Glutamatergic neuron (in vitro differentiated cells): ENCODE measurements around the gene PDE6G. TPM values are rescaled to one million over a fixed set of nuclear protein-coding genes. Genes with fewer than 3 reads are reported as not detected.

ENCODE experiments used
- DNase-seq: peaks from one replicate; pipeline ENCODE4 v3.0.0; 2022
- H3K27ac Mint-ChIP-seq: one replicate; pipeline ENCODE4 v1.8.0; 2020; ENCODE audit warnings: mild to moderate bottlenecking, mixed read lengths, inconsistent platforms; ENCODE audit not compliant: unreplicated experiment
- H3K27me3 Mint-ChIP-seq: one replicate; pipeline ENCODE4 v1.8.0; 2020; ENCODE audit warnings: mild to moderate bottlenecking, moderate library complexity, mixed read lengths, inconsistent platforms; ENCODE audit not compliant: unreplicated experiment
- H3K36me3 Mint-ChIP-seq: one replicate; pipeline ENCODE4 v1.8.0; 2020; ENCODE audit warnings: mild to moderate bottlenecking, mixed read lengths, inconsistent platforms; ENCODE audit not compliant: unreplicated experiment
- H3K4me1 Mint-ChIP-seq: one replicate; pipeline ENCODE4 v1.8.0; 2020; ENCODE audit warnings: mild to moderate bottlenecking, low read depth, mixed read lengths, inconsistent platforms; ENCODE audit not compliant: unreplicated experiment
- H3K4me3 Mint-ChIP-seq: one replicate; pipeline ENCODE4 v1.8.0; 2020; ENCODE audit warnings: mild to moderate bottlenecking, mixed read lengths, inconsistent platforms; ENCODE audit not compliant: unreplicated experiment
- H3K9me3 Mint-ChIP-seq: one replicate; pipeline ENCODE4 v1.8.0; 2020; ENCODE audit warnings: mild to moderate bottlenecking, moderate library complexity, mixed read lengths, inconsistent platforms; ENCODE audit not compliant: unreplicated experiment
- CTCF ChIP-seq: fragments of 200-600 bp; sonication (generic); IDR thresholded peaks from one replicate; pipeline ENCODE4 v1.5.0; 2021; ENCODE audit not compliant: partially characterized antibody, unreplicated experiment
- total RNA-seq: library from RNA; stranded (reverse); fragmentation: NEBNext Ultra II Directional; extraction: Animal tissue kit (Norgen Biotek cat#: 25700); gene quantifications from one replicate; pipeline ENCODE4 v1.2.1, GENCODE V29; 2021; ENCODE audit not compliant: unreplicated experiment

Gene PDE6G
- total RNA-seq, 1 donor from 2014 or later, result not detected

GRCh38 chr17:81647640-81648012 is 8.7 kb downstream of the PDE6G start:
- TF ChIP-seq CTCF, result no peak
- DNase-seq, result no peak
- Mint-ChIP-seq H3K27me3 (peaks cover 19% of the 10 kb centered on the region), H3K9me3 (peaks cover 5% of the 10 kb centered on the region), H3K36me3 (no peaks in the 10 kb centered on the region), H3K4me1 (peaks cover 2% of the 10 kb centered on the region), H3K27ac (no peak overlapping the region), H3K4me3 (no peak overlapping the region)

GRCh38 chr17:81646869-81647600 is 9.3 kb downstream of the PDE6G start:
- peaks cover 2% of the 10 kb centered on the region for H3K4me1 Mint-ChIP-seq
- peaks cover 5% of the 10 kb centered on the region for H3K9me3 Mint-ChIP-seq
- no peak for DNase-seq
- H3K4me3 Mint-ChIP-seq, result no peak overlapping the region
- no peak overlapping the region for H3K27ac Mint-ChIP-seq
- H3K36me3 Mint-ChIP-seq, result no peaks in the 10 kb centered on the region
- no peak for TF ChIP-seq CTCF
- H3K27me3 Mint-ChIP-seq, result peaks cover 17% of the 10 kb centered on the region

GRCh38 chr17:81644976-81645952 is 11.1 kb downstream of the PDE6G start:
- TF ChIP-seq CTCF, result no peak
- H3K36me3 Mint-ChIP-seq, result no peaks in the 10 kb centered on the region
- peaks cover 17% of the 10 kb centered on the region for H3K27me3 Mint-ChIP-seq
- H3K9me3 Mint-ChIP-seq, result peaks cover 2% of the 10 kb centered on the region
- H3K4me3 Mint-ChIP-seq, result no peak overlapping the region
- H3K4me1 Mint-ChIP-seq, result no peaks in the 10 kb centered on the region
- no peak for DNase-seq
- no peak overlapping the region for H3K27ac Mint-ChIP-seq

- H3K27me3 Mint-ChIP-seq, result peaks cover 15% of the 10 kb centered on the region
- no peak for DNase-seq
- peaks cover 2% of the 10 kb centered on the region for H3K9me3 Mint-ChIP-seq
- no peaks in the 10 kb centered on the region for H3K36me3 Mint-ChIP-seq
- no peaks in the 10 kb centered on the region for H3K4me1 Mint-ChIP-seq
- H3K4me3 Mint-ChIP-seq, result no peak overlapping the region
- no peak overlapping the region for H3K27ac Mint-ChIP-seq
- no peak for TF ChIP-seq CTCF
Observed at GRCh38 chr17:81644496-81644895, 11.8 kb downstream of the PDE6G start.
